ENCODE results near the gene PNKD.

The PNKD gene

GRCh38 chr2:218269900-218270720 lies at the start of gene PNKD, which contains the start of gene AAMP:
TSS of gene PNKD (plus strand) at chr2:218270519. CDS start at chr2:218270536, 17 bp downstream.
TSS of gene AAMP (minus strand) at chr2:218270137. CDS start at chr2:218270086, 51 bp downstream.
- Mint-ChIP-seq H3K4me3 (peak within 1 kb of the TSS; percentile 85), H3K9me3 (no peaks in the 10 kb centered on the region), H3K27me3 (no peaks in the 10 kb centered on the region), H3K36me3 (ENCODE audit: low read depth) (peaks cover 88% of the 10 kb centered on the region), H3K27ac (peak within 1 kb of the TSS; percentile 89), H3K4me1 (ENCODE audit: low read depth) (peaks cover 69% of the 10 kb centered on the region)
- intact Hi-C loops (cut with micrococcal nuclease), result loop anchor here (1.0 to 5.0 kb wide), 2 partner anchors 129 to 297 kb away; partner anchors contain the start of genes CNOT9, CTDSP1 and USP37

- intact Hi-C loops (cut with micrococcal nuclease), result loop anchor here (5.0 kb wide), 1 partner anchor 34 kb away; no protein-coding TSS in a partner anchor
- H3K4me1 Mint-ChIP-seq (ENCODE audit: low read depth), result peaks cover 66% of the 10 kb centered on the region
- H3K27ac Mint-ChIP-seq, result peak overlapping the region; percentile 50
- H3K9me3 Mint-ChIP-seq, result no peaks in the 10 kb centered on the region
- peaks cover 94% of the 10 kb centered on the region for H3K36me3 Mint-ChIP-seq (ENCODE audit: low read depth)
- peak overlapping the region; percentile 95 for H3K4me3 Mint-ChIP-seq
- no peaks in the 10 kb centered on the region for H3K27me3 Mint-ChIP-seq
Measured at GRCh38 chr2:218221000-218221399, 49.3 kb upstream of the PNKD start.

- intact Hi-C loops (cut with micrococcal nuclease), result loop anchor here (5.0 kb wide), 1 partner anchor 36 kb away; no protein-coding TSS in a partner anchor
Measured at GRCh38 chr2:218223046-218223445, 47.3 kb upstream of the PNKD start.

GRCh38 chr2:218224186-218224585 lies 46.1 kb upstream of the PNKD start:
- no peaks in the 10 kb centered on the region for H3K27me3 Mint-ChIP-seq
- H3K4me3 Mint-ChIP-seq, result peak overlapping the region; percentile 4
- peaks cover 86% of the 10 kb centered on the region for H3K4me1 Mint-ChIP-seq (ENCODE audit: low read depth)
- intact Hi-C loops (cut with micrococcal nuclease), result loop anchor here (5.0 kb wide), 1 partner anchor 37 kb away; no protein-coding TSS in a partner anchor
- H3K36me3 Mint-ChIP-seq (ENCODE audit: low read depth), result peaks cover 99% of the 10 kb centered on the region
- no peaks in the 10 kb centered on the region for H3K9me3 Mint-ChIP-seq
- H3K27ac Mint-ChIP-seq, result no peak overlapping the region

More at GRCh38 chr2:218223046-218223445, 47.3 kb upstream of the PNKD start:
- H3K27me3 Mint-ChIP-seq, result no peaks in the 10 kb centered on the region
- H3K4me3 Mint-ChIP-seq, result no peak overlapping the region
- H3K27ac Mint-ChIP-seq, result no peak overlapping the region
- H3K4me1 Mint-ChIP-seq (ENCODE audit: low read depth), result peaks cover 77% of the 10 kb centered on the region
- H3K9me3 Mint-ChIP-seq, result no peaks in the 10 kb centered on the region
- peaks cover 98% of the 10 kb centered on the region for H3K36me3 Mint-ChIP-seq (ENCODE audit: low read depth)

GRCh38 chr2:218226903-218227302 lies 43.4 kb upstream of the PNKD start:
- peaks cover 78% of the 10 kb centered on the region for H3K4me1 Mint-ChIP-seq (ENCODE audit: low read depth)
- no peaks in the 10 kb centered on the region for H3K27me3 Mint-ChIP-seq
- H3K4me3 Mint-ChIP-seq, result no peak overlapping the region
- no peaks in the 10 kb centered on the region for H3K9me3 Mint-ChIP-seq
- peak overlapping the region; percentile 48 for H3K27ac Mint-ChIP-seq
- H3K36me3 Mint-ChIP-seq (ENCODE audit: low read depth), result peaks cover 94% of the 10 kb centered on the region
- intact Hi-C loops (cut with micrococcal nuclease), result no loop called here

GRCh38 chr2:218228366-218229090 lies 41.8 kb upstream of the PNKD start:
- intact Hi-C loops (cut with micrococcal nuclease), result loop anchor here (1.0 kb wide), 1 partner anchor 10 kb away; no protein-coding TSS in a partner anchor
- Mint-ChIP-seq H3K9me3 (no peaks in the 10 kb centered on the region), H3K36me3 (ENCODE audit: low read depth) (peaks cover 95% of the 10 kb centered on the region)

GRCh38 chr2:218229239-218229638 lies 41.1 kb upstream of the PNKD start:
- H3K4me3 Mint-ChIP-seq, result peak overlapping the region; percentile 40
- H3K27me3 Mint-ChIP-seq, result no peaks in the 10 kb centered on the region
- intact Hi-C loops (cut with micrococcal nuclease), result loop anchor here (1.0 kb wide), 1 partner anchor 11 kb away; no protein-coding TSS in a partner anchor
- H3K27ac Mint-ChIP-seq, result peak overlapping the region; percentile 48
- no peaks in the 10 kb centered on the region for H3K9me3 Mint-ChIP-seq
- H3K4me1 Mint-ChIP-seq (ENCODE audit: low read depth), result peaks cover 73% of the 10 kb centered on the region
- peaks cover 95% of the 10 kb centered on the region for H3K36me3 Mint-ChIP-seq (ENCODE audit: low read depth)

More at GRCh38 chr2:218228366-218229090, 41.8 kb upstream of the PNKD start:
- Mint-ChIP-seq H3K27me3 (no peaks in the 10 kb centered on the region), H3K27ac (peak overlapping the region; percentile 48), H3K4me3 (peak overlapping the region; percentile 40), H3K4me1 (ENCODE audit: low read depth) (peaks cover 76% of the 10 kb centered on the region)

- Mint-ChIP-seq H3K36me3 (ENCODE audit: low read depth) (peaks cover 95% of the 10 kb centered on the region), H3K4me3 (no peak overlapping the region), H3K4me1 (ENCODE audit: low read depth) (peaks cover 67% of the 10 kb centered on the region), H3K27me3 (no peaks in the 10 kb centered on the region), H3K9me3 (no peaks in the 10 kb centered on the region), H3K27ac (peak overlapping the region; percentile 48)
- intact Hi-C loops (cut with micrococcal nuclease), result loop anchor here (1.0 kb wide), 1 partner anchor 12 kb away; no protein-coding TSS in a partner anchor
Measured at GRCh38 chr2:218229851-218230250, 40.5 kb upstream of the PNKD start.

GRCh38 chr2:218230882-218231281 lies 39.4 kb upstream of the PNKD start:
- intact Hi-C loops (cut with micrococcal nuclease), result no loop called here

GRCh38 chr2:218233543-218233942 lies 36.8 kb upstream of the PNKD start:
- peaks cover 93% of the 10 kb centered on the region for H3K36me3 Mint-ChIP-seq (ENCODE audit: low read depth)
- H3K9me3 Mint-ChIP-seq, result no peaks in the 10 kb centered on the region
- no peak overlapping the region for H3K4me3 Mint-ChIP-seq
- intact Hi-C loops (cut with micrococcal nuclease), result no loop called here
- no peaks in the 10 kb centered on the region for H3K27me3 Mint-ChIP-seq
- H3K4me1 Mint-ChIP-seq (ENCODE audit: low read depth), result peaks cover 30% of the 10 kb centered on the region
- no peak overlapping the region for H3K27ac Mint-ChIP-seq

More at GRCh38 chr2:218230882-218231281, 39.4 kb upstream of the PNKD start:
- Mint-ChIP-seq H3K4me1 (ENCODE audit: low read depth) (peaks cover 56% of the 10 kb centered on the region), H3K27ac (peak overlapping the region; percentile 39), H3K4me3 (no peak overlapping the region), H3K27me3 (no peaks in the 10 kb centered on the region), H3K9me3 (no peaks in the 10 kb centered on the region), H3K36me3 (ENCODE audit: low read depth) (peaks cover 95% of the 10 kb centered on the region)

GRCh38 chr2:218234521-218234920 lies 35.8 kb upstream of the PNKD start:
- no peaks in the 10 kb centered on the region for H3K27me3 Mint-ChIP-seq
- no peak overlapping the region for H3K4me3 Mint-ChIP-seq
- peaks cover 97% of the 10 kb centered on the region for H3K36me3 Mint-ChIP-seq (ENCODE audit: low read depth)
- intact Hi-C loops (cut with micrococcal nuclease), result no loop called here
- no peaks in the 10 kb centered on the region for H3K9me3 Mint-ChIP-seq
- peaks cover 26% of the 10 kb centered on the region for H3K4me1 Mint-ChIP-seq (ENCODE audit: low read depth)
- no peak overlapping the region for H3K27ac Mint-ChIP-seq

GRCh38 chr2:218235017-218235416 lies 35.3 kb upstream of the PNKD start:
- no peak overlapping the region for H3K4me3 Mint-ChIP-seq
- no peaks in the 10 kb centered on the region for H3K9me3 Mint-ChIP-seq
- peaks cover 98% of the 10 kb centered on the region for H3K36me3 Mint-ChIP-seq (ENCODE audit: low read depth)
- H3K27ac Mint-ChIP-seq, result no peak overlapping the region
- H3K27me3 Mint-ChIP-seq, result no peaks in the 10 kb centered on the region
- intact Hi-C loops (cut with micrococcal nuclease), result no loop called here
- peaks cover 26% of the 10 kb centered on the region for H3K4me1 Mint-ChIP-seq (ENCODE audit: low read depth)

GRCh38 chr2:218236829-218237228 lies 33.5 kb upstream of the PNKD start:
- Mint-ChIP-seq H3K4me3 (no peak overlapping the region), H3K27ac (no peak overlapping the region), H3K4me1 (ENCODE audit: low read depth) (peaks cover 11% of the 10 kb centered on the region), H3K36me3 (ENCODE audit: low read depth) (peaks cover 98% of the 10 kb centered on the region), H3K9me3 (no peaks in the 10 kb centered on the region), H3K27me3 (no peaks in the 10 kb centered on the region)
- intact Hi-C loops (cut with micrococcal nuclease), result no loop called here
